HG03354 (cell line): Measurements from ENCODE around the gene GCA.
A peak's percentile ranks its signal among the peaks of the same experiment; 100 is the strongest.

ENCODE experiments used
- ATAC-seq: cut with Tn5 transposase; IDR thresholded peaks from one replicate; pipeline ENCODE4 v1.9.1; 2021; ENCODE audit warnings: mild to moderate bottlenecking; ENCODE audit not compliant: unreplicated experiment, poor library complexity, severe bottlenecking

Gene GCA, protein sequence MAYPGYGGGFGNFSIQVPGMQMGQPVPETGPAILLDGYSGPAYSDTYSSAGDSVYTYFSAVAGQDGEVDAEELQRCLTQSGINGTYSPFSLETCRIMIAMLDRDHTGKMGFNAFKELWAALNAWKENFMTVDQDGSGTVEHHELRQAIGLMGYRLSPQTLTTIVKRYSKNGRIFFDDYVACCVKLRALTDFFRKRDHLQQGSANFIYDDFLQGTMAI

DNA sequence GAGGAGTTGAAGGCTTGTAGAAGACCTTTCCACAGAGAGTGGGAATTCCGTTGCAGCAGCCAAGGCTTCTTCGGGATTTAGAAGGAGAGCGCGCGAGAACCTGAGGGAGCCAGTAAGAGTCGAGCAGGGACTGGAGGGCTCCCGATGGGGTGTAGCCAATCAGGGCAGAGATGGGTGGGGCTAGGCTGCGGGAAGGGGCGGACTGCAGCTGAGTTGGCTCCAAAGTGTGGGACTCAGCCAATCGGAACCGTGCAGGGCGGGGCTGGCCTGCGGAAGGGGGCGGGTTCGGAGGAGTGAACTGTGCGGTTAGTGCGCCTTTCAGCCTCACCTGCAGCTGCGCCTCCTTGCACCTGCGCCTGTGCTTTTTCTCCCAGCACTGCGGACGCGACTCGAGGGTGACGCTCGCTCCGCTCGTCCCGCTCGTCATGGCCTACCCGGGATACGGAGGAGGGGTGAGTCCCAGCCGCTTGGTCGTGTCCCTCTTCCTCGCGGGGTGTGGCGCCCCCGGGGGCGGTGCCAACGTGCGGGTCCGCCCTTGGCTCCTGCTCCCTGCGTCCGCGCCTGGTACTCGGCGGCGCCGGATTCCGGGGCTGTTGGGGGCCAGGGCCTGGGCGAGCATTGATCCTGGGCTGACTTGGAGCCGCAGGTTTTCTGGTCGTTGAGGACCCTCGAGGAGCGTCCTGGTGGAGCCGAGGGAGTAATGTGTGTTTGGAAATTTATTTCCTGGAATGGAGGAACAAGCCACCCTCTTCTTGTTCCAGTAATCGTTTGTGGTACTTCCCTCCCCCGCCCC, at the start of gene GCA:
TSS of gene GCA (plus strand) at position 309 of the 793 bp plus-strand sequence. CDS start at position 426, 117 bp downstream.
- peak; percentile 99 for ATAC-seq

DNA sequence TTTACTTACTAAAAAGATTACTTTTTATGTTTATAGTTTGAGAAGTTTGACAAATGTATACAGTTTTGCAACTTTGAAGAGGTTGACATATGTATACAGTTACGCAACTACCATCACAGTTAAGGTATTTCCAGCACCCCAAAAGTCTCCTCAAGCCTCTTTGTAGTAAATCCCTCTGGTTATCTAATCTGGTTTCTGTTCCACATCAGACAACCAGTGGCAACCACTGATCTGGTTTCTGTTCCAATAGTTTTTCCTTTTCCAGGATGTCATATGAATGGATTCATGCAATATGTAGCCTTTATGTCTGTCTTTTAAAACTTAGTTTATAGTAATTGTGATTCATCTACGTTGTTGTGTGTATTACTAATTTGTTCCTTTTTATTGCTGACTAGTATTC, 48.9 kb upstream of the GCA start:
- ATAC-seq, result no peak

DNA sequence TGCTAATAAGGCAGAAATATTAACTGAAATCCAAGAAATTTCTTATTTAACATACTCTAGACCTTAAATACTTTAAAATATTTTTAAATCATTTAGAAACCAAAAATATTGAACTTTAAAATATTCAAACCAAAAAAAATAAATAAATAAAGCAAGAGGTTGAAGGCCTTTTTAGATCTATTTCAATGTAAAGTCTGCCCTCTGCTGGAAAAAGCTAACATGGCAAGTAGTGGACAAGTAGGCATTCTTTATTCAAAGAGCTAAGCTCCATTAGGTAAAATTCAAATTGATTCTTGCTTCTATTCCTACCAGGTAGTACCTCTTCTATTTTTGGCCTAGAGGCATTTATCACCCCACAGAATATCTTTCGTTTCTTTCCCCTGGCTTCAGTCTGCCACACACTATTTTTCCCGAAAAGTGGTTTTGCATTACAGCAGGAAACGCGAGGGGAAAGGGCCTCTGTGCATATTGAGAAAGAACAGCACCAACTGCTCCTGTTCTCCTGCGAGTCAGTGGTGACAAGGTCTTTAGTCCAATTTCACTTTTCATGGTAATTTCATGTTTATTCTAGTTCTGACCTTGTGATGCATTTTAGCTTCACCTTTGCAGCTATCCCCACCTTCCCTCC, 45.9 kb upstream of the GCA start:
- peak; percentile 74 for ATAC-seq

DNA sequence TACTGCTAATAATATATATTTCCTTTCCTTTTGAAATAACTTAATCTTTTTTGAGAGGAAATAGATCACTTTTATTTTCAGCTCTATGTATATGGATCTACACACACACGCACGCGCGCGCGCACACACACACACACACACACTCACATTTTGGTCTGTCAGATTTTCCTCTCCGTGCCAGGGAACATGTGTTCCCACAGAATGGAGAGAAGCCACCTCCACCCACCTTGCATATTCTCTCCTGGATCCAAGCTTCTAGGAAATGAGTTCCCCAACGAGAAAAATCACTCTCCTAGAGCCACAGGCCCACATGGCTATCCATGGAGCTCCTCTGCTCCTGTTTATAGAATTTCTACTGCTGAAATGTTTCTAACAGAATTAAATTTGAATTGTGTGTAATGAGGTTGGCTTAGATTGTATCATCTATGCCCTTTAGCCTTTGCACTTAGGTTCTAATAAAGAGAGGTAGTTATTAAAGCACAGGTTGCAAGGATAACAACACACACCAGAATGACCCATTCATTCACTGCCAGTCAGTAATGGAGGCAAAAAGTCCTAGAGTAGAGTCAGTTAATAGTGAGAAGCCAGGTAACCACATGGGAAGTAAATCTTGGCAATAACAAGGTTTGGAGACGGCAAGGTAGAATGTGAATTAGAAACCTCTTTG, 45.1 kb upstream of the GCA start:
- no peak for ATAC-seq

DNA sequence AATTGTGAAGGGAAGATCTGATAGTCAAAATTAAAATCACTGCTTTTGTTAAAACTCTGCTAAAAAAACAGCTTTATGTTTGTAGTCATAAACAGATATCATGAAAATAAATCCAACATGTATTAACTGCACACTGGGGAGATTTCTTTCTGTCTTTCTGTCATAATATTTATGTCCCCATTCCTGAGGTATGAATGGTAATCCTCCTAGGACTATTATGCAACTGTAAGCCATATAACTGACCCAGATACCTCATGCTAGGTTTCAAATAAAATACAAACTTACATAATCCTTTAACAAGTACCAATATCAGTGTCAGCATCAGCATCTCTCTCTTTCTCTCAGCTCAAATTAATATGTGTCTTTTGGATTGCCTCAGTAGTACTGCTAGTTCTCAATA, 43.7 kb upstream of the GCA start:
- ATAC-seq, result no peak

DNA sequence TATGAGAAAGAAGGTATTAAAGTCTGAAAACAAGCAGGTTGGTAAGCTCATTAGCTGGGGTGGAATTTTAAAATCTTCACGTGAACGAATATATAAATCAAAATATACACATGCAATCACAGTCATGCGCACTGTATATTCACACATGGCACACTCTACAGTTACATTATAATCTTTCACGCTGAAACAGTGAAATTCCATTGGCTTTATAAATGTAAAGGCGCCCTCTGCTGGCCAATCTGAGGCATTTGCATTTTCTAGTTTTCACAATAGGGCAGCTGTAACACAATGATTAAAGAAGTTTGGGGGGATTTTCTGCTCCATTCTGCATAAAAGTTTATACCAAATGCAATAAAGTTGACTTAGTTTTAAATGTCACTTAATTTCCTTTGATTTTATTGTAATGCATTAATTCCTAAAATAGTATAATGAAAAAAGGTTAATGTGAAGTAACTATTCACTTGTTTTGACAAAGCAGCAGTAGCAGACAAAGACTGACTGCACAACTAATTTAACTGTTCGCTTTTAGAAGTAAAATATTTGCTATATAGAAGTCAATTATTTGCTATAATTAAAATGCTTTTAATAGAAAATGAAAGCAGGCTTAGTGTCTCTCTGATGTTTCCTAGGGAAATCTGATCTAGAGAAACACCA, 42.7 kb upstream of the GCA start:
- ATAC-seq, result peak; percentile 80

DNA sequence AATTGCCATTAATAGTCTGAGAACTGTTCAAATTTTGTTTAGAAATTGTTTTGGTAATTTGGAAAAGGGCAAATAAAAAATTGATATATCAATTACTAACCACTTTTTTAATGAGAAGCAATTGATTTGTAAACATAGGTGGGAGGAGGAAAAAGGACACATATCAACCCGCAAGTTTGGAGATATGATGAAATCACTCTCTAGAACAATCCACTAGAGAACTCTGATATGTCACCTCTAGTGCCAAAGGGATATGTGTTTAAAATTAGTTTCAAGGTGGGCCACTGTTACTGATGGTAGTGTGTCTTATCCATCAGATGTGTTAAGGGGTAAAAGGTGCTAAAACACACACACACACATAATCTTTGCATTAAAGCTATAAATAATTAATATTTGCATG, 42.1 kb upstream of the GCA start:
- ATAC-seq, result no peak

DNA sequence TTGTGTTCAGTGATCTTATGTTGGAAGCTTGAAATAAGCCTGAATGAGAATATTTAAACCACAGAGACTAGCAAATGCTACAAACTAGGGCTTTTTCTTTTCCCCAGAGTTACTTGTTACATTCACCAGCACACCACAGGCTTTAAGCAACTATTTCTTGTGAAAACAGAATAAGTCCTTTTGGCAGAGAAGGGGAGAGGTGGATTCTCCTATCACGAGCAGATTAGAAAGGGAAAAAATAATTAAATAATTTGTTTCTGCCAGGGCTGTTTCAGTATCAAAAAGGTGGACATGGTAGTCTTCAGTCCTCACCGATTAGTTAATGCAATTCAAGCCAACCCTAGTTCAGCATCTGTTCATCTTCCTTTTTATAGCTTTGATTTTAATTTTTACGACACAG, 38.0 kb upstream of the GCA start:
- no peak for ATAC-seq

DNA sequence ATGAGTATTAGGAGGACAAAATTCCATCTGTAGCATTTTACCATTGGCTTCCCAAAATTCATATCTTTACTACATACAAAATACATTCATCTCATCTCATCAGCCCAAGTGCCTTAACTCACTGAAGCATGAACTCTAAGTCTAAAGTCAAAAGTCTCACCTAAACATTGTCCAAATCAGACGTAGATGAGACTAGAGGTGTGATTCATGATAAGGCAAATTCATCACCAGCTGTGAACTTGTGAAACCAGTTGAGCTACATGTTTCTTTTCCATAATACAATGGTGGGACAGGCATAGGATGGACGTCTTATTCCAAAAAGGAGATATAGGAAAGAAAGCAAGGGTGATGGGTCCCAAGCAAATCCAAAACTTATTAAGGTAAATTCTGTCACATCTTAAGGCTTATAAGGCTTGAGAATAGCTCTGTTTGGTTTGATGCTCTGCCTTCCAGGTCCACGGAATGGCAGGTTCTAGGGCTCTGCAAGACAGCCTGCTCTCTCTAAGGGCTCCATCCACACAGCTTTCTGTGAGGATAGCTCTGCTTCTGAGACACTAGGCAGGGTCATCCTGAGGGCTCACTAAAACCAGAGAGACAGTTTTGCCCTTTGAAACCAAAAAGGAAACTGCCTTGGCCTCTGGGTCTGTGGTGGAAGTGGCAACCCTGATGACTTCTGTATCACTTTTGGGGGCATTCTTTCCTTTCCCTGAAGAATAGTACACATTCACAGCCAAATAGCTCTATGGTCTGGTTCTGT, 35.0 kb upstream of the GCA start:
- ATAC-seq, result peak; percentile 38

DNA sequence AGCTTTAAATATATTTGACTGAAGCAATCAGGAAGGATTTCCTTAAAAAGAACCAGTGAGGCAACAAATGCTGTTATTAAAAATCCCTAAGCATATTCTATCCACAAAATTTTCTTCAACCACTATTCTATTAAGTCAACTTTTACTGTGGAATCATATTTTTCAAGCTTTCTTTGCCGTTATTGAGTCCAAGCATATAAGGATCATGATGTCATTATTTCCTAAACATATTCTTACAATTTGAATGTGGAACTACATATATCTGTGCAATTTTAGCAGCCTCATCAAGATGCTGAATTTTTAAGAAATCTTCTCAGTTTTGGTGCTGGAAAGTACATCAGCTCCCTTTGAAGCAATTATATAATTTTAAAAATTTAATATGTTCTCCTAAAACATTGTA, 31.1 kb upstream of the GCA start:
- ATAC-seq, result no peak

DNA sequence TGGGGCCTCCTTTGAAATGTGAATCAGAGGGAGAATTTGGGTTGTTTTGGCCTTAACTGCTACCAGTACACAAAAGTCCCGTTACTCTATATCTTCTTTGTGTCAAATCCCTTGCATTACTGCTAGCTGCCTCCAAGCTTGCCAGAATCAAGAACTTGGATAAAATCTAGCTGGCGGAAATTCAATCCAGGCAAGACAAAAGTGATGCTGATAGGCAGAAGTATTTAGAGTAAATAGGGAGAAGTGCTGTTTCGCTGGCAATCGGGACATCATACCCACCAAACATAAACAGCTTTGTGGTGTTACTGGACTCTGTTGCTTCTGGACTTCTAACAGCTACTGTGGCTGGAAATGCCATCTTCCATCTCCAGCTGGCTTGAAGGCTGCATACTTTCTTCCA, 28.0 kb upstream of the GCA start:
- no peak for ATAC-seq

DNA sequence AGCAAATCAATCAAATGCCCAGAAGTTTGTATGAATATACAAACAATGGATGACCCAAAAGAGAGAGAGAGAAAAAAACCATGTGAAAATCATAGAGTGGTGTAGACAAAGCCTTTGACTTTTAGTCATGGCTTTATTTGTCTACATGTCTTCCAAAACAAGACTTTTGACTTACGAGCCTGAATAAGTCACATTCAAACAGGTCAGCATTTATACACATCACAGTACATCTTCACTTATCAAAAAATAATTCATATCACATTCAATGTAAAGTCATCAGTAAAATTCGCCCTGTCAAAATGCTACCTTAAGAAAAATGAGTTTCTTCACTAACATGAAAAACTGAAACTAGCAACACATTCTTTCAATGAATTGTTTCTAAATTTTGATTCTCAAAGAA, 27.3 kb upstream of the GCA start:
- no peak for ATAC-seq

DNA sequence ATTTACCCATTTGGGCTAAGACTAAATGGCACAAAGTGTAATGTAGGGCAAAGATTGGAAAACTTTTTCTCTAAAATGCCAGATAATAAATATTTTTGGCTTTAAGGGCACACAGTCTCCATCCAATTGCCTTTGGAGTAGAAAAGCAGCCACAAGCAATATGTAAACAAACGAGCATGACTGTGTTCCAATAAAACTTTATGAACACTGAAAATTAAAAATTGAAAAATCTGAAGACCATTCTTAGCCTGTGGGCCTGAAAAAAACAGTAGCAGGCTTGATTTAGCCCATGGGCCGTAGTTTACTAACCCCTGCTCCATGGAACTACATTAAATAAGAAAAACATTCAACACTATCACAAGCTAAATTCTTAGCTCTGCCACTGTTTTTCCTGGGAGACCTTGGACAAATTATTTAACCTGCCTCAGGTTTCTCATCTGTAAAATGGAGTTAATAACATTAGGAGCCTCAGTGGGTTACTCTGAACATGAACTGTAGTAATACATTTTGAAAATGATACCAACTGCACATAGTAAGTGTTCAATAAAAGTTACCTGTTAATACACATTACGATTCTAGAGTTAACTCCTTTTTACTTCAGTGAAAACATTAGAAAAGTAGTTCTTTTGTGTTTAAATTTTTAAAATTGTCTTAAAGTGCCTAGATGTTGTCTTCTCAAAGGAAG, 26.7 kb upstream of the GCA start:
- no peak for ATAC-seq

DNA sequence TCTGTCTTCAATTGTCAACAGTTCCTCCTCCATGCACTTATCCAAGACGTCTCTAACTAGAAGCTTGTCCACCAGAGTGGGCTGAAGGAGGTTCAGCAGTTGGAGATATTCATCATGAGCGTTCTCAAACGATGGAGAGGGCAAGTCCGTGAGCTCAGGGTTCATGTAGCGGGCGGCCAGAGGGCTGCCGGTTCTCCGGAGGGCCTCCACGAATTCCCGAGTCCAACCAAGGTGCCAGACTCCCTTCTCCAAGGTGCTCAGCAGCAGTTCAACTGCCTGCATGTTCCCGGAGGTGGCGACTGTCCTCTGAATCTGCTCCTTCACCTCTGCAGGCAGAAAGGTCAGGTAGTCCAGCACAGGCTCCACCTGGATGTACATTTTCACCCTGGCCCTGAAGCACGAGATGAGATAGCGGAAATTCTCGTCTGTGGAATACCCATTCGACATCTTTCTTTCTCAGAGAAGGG, 26.0 kb upstream of the GCA start:
- peak; percentile 8 for ATAC-seq

DNA sequence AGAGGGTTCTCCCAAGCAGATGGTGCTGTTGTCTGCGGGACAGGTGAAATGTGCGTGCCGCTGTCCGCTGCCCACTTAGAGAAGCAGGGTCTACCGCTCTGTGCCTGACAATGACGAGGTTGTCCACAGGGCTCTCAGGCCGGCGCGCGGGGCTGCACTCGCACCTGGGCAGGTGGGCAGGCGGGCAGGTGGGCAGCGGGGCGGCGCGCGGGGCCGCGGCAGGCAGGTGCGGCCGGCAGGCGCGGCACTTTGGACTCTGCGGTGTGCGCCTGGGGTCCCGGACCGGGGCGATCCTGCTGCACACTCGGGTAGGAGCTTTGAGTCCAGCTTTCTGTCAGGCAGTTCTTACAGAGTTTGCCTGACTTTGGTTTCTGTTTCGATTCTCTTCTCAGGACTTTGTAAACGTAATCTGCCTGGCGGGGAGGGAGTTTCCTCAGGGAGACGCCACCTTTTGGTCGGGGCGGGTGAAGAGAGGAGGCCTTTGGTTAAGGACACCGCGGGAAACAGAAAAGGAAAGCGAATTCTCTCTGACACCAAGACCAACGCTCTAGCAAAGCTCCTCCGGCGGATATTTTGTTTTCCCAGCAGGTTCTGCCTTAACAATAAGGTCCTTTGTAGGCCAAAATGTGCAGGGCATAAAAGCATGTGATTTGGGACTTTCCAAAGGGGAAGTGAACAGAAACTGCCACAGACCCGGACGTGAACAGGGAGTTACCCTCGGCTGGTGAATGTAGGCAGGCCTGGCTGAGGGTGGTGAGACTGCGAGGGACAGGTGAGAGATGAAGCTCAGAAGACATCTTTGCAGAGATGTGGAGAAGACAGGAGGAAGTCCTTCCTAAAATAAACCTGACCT, 25.4 kb upstream of the GCA start, which contains the start of gene IFIH1:
TSS of gene IFIH1 (minus strand) at position 357 of the 853 bp plus-strand sequence. CDS start 377 bp downstream, outside the sequence.
- peak; percentile 84 for ATAC-seq

DNA sequence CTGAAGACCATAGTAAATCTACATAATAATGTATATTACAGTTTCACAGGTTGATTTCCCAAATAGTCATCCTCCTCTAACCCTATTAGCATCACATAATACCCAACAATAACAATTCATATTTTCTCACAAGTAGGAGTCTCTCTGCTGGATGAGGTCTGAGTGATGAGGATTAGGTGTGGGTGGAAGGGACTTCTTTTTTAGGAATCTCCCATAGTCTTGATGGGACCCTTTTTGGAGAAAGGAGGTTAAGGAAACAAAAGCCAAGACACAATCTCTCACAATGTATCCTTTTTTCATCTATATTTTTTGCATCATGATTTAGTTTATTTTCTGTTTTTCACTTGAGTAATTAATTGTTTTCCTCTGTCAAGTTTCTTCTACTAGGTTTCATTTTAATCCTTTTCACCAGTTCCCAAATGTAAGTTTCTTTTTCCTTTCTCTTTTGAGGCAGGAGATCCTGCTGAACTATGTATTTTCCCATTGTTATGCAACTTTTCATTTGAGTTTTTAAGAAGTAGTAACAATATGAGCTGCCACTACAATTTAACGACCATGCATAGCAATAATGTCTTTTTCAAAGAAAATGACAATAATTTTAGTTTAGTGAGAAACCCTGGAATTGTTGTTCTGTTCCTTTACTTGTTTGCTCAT, 22.9 kb upstream of the GCA start:
- no peak for ATAC-seq

DNA sequence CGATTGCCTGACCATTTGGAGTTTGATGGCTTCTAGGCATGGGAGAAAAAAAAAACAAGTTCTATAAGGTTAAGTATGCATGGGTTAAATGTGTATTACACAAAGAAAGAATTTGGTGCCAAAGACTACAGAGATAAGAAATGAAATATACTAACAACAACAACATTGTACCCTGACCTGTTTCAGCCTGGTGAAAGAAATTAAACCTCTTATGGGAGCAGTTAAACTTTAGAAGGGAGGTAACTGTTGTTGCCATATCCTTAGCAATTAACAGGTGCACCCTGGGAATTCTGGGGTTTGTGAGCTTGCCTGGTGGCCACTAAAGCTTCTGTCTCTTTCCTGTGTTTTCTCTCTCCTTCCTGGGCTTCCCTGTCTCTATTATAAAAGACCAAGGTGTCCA, 19.0 kb upstream of the GCA start:
- ATAC-seq, result no peak
